ENCODE data around the gene PI16.

- TF ChIP-seq EP300 (IDR thresholded peaks at IDR 0.05; ENCODE audit: borderline replicate concordance) (no peak), TAF1 (IDR thresholded peaks at IDR 0.05; ENCODE audit: low read depth) (no peak), TEAD4 (IDR thresholded peaks at IDR 0.05) (no peak), REST (IDR thresholded peaks at IDR 0.05; ENCODE audit: low read depth) (no peak), EGR1 (IDR thresholded peaks at IDR 0.05) (no peak), RAD21 (IDR thresholded peaks at IDR 0.05; ENCODE audit: low read depth) (no peak)
Observed at GRCh38 chr6:37004044-37004980, 49.8 kb downstream of the PI16 start.
